GOT3 (cell line): Measurements from ENCODE around the gene CHST15.
"Not testable (repeated sequence)": the region's sequence is repeated elsewhere in the genome, so short reads cannot be mapped to it uniquely, and the experiment has no call there.

Source experiments
- DNase-seq: peaks from one replicate; lab custom pipeline; 2025; ENCODE audit warnings: mixed read lengths; lab: John Stamatoyannopoulos, UW

Gene CHST15

DNA sequence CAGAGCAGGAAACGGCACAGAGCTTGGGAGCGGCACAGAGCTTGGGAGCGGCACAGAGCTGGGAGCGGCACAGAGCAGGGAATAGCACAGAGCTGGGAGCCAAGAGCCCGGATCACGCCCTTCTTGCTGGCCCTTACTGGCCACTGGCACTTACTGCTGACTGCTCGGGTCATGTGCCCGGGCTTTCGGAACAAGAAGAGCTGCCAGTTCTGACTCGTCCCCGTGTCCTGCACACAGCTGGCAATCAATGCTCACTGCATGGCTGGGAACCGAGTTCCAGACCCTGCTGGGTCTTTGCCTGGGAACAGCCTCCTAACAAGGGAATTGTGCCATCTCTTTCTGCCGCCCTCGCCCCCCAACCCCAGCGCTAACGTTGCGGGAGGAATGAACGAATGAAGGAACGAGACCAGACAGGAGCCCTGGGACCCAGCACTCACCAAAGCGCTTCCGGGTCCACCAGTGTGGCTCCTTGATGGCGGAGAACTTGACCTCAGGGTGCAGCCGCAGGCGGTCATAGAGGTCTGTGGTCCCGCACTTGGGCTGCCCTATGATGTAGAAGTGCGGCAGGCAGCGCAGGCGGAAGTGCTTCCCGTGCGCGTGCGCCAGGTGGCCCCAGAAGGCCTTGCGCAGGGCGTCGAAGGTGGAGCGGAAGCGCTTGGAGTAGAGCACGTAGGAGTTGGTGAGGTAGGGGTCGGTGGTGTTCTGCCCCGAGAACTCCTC lies 49.1 kb downstream of the CHST15 start:
- DNase-seq = no peak

DNA sequence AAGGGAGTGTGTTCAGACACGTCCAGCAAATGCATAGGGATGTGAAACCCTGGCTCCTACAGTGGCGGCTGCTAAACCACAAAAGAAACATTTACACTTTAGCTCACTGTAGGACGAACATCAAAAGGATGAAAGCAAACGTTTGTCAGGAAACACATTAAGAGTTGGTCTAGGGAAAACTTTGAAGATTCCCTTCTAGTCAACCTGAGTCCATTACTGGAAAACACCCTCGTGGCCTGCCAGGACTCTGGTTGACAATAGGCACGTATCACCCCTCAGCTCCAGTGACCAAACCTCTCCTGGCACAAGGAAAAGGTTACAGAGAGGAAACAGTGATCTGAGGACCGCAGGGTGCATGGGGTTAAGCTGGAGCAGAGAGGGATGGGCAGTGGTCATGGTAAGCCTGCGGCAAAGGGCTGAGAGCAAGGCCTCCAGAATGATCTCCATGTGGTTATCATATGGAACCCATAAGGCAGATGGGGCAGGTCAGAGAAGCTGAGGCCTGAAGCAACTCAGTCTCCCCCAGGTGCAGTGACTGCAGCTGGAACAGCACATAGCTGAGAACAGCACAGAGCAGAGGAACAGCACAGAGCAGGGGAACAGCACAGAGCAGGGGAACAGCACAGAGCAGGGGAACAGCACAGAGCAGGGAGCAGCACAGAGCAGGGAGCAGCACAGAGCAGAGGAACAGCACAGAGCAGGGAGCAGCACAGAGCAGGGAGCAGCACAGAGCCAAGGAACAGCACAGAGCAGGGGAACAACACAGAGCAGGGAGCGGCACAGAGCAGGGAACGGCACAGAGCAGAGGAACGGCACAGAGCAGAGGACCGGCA lies 49.9 kb downstream of the CHST15 start:
- DNase-seq = no peak

DNA sequence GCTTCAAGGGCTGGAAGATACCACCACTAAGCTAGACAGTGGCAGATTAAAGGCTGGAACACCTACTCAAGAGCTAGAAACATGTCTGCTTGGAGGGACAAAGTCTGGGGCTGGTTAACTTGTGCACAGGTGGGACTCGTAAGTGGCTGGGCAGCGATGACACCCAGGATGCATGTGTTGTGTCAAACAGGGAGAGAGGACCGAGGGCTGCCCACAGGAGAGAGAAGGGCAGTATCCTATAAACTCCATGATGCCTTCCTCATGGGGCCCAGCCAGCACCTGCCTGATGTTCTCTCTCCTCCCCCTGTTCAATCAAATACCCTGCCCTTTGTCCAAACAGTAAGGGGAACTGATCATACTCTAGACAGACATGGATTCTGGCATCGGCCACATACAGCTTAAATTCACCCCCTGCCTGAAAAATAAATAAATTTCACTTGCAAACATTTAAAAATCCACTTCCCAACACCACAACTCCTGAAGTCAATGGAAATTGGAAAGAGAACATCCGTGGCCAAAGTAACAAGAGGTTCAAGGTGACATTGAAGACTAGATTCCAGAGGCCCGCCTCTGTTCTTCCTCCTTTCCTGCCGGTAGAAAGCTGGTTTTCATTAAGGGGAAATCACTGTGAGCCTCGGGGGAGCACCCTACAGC lies 50.6 kb downstream of the CHST15 start:
- no peak for DNase-seq

DNA sequence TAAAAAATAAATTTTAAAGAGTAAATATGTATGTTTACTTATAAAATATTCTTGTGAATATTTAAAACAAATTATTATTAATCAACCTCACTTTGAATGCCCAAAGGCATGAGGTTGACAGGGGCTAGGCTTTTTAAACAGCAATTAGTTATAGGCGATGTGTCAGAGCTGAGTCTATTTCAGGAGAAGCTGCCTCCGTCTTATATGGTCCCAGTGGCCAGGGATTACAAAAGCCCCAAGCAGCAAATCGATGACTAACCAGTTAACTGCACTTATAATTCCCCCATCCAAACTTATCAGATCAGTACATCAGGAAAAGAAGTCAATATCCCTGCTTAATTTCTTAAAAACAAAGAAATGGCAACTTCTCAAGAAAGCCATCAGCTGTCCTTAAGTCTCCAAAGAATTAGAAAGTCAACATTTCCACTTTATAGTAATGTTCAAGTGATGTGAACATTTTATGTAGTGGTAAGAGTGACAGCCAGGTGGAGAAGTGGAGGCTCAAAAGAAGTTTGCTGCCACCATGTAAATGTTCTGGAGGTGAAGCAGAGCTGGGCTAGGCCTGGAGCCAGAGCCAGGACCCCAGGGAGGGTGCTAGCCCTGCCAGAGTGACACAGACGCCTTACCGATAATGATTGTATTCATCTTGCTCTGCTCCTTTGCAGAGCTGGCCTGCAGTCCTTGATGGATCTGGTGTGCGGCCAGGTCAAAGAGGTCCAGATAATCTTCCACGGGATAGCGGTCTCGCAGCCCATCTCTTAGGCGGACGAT lies 51.5 kb downstream of the CHST15 start:
- no peak for DNase-seq

DNA sequence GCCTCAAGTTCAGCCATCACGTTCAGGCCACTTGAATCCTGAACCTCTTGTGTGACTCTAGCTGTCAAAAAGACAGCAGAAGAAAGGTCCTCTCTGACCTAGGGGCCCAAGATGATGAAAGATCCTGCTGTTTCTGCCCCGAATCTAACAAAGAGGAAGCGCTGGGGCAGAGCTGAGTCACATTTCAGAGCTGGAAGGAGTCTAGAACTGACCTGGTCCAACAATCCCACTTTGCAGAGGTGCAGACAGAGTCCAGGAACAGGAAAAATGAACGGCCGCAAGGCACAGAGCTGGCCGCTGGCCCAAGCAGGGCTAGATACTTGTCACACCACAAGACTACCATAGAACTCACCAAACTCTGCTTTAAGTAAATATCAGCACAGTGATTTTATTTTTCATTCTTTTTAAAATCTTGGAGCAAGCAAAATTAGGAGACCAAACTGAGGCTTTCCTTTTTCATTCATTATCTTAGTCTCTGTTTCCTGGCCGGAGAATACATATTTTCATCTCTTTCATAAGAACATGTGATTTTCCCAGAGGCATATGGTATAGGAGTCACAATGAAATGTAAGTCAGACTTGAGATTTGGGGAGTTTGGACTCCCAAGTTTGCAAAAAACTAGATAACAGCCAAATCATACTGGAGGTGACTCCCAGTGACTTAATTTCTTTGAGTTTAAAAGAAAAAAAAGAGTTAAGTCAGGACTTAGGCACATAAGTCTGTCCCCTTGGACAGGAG lies 52.8 kb downstream of the CHST15 start:
- no peak for DNase-seq

DNA sequence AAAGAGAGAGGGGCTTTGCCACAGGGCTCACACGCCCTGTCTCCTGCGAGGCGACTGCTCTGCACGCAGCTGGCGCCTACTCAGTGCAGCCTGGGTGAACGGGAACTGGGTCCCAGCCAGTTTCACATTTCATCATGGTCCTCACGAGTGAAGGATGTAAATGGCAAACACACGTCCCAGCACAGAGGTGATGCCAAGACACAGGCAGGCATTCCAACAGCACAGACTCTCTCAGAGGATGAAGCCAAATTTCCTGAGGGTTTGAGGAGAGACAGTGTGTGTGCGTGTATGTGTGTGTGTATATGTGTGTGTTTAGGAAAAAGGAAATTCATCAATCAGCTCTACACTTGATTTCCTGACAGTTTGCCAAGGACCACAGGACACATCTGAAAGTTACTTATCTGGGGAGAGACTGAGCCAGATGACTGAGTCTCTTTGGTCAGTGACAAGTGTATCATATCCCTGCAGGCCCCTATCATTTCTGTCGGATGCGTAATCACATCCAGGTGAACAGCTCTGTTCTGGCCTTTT lies 53.9 kb downstream of the CHST15 start:
- DNase-seq = no peak

DNA sequence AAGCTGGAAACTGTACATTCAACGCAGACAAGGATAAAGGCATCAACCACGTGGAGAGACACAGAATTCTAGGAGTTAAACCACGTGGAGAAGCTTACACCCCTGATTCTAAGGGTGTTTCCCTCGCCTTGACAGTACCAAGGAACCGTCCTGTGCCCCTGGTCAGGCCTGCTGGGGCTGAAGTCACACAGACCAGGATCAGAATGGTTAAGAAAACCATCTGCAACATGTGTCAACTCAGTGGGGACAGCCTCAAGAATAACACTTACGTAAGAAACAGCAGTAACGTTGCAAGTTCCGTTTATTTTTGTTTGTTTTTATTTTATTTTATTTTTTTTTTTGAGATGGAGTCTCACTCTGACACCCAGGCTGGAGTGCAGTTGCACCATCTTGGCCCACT lies 55.6 kb downstream of the CHST15 start:
- DNase-seq = no peak

DNA sequence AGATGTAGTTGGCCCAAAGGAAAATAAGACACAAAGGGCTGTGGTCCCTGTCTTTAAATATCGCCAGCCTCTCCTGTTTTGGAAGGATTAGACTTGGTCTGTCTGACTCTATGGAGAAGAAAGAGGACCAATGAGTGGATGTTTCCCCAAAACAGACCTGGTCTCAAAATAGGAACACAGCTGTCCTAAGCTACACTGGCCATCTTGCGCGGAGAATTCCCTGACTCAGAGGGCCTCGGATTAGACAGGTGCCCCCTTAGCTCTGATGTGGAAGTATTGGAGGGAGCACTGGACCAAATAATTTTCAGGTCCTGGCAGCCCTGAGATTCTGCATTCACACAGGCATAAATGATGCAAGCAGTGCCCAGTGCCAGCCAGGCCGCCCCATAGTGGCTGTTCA lies 56.1 kb downstream of the CHST15 start:
- DNase-seq = no peak

DNA sequence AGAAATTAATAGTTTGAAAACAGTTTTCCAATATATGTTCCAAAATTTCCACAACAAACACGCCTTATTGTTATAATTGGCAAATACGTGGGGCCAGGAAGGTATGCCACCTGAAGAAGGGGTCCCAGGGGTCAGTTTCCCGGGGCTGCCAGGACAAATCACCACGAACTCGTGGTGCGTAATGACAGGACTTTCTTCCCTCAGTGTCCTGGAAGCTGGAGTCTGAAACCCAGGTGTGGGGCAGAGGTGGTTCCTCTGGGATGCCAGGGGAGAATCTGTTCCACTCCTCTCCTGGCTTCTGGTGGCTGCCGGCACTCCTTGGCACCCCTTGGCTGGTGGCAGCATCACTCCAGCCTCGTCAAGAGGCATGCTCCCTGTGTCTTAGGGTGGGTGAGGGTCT lies 56.7 kb downstream of the CHST15 start:
- no peak for DNase-seq

DNA sequence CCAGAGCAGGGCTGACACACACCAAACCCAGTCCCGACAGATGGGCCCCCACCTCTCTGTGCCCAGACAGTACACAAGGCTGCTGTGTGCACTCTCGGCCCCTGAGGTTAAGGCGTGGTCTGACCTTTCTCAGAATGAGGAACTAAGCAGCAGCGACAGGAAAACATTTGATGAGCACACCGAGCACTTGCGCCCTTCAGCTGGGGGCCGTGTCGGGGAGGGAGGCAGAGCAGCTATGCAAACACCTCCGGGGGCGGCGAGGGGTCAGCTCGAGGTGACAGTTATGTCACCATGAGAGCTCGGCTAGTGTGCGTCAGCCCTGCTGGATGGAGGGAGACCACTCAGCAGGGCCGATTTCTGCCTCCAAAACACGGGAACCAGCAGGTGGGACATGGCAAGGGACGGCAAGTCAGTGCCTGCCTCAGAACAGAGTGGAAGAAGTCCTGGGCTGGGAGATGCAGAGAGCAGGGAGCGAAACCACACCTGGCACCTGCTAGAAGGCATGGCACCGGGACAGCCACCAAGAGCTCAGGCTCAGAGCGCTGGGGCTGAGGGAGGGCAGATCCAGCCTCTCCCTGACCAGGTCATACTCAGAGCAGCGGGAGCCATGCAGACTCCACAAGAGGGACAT lies 57.4 kb downstream of the CHST15 start:
- no peak for DNase-seq

DNA sequence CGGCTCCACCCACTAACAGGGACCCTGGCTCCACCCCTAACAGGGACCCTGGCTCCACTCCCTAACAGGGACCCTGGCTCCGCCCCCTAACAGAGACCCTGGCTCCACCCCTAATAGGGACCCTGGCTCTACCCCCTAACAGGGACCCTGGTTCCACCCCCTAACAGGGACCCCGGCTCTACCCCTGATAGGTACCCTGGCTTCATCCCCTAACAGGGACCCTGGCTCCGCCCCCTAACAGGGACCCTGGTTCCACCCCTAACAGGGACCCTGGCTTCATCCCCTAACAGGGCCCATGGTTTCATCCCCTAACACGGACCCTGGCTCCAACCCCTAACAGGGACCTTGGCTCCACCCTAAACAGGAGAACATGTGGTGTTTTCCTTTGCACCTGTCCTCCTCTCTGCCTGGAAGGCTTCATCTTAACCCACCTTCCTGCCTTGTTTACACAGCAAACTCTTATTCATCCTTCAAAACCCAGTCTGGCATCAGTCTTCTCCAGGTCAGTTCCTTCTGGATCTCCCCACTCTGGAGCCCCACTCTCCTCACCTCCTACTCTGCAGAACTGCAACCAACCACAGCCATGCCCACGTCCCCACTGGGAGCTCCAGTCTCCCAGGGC lies 58.0 kb downstream of the CHST15 start:
- no peak for DNase-seq

DNA sequence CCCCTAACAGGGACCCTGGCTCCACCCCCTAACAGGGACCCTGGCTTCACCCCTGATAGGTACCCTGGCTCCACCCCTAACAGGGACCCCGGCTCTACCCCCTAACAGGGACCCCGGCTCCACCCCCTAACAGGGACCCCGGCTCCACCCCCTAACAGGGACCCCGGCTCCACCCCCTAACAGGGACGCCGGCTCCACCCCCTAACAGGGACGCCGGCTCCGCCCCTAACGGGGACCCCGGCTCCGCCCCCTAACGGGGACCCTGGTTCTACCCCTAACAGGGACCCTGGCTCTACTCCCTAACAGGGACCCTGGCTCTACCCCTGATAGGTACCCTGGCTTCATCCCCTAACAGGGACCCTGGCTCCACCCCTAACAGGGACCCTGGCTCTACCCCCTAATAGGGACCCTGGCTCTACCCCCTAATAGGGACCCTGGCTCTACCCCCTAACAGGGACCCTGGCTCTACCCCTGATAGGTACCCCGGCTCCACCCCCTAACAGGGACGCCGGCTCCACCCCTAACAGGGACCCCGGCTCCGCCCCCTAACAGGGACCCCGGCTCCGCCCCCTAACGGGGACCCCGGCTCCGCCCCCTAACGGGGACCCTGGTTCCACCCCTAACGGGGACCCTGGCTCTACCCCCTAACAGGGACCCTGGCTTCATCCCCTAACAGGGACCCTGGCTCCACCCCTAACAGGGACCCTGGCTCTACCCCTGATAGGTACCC lies 58.7 kb downstream of the CHST15 start:
- DNase-seq = not testable (repeated sequence)

DNA sequence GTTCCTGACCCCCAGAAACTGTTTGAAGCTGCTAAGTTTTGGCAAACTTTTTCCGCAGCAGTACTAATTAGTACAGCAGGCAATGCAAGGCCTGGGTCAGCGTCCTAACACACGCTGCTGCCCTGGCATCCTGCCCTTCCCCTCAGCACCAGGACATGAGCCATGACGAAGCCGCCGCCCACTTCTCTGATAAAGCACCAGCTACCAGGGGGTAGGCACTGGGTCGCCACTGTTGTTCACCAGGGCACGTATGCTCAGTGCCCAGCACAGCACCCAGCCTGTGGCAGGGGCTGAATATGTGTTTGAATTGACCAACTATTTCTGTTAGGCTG lies 59.5 kb downstream of the CHST15 start:
- no peak for DNase-seq

DNA sequence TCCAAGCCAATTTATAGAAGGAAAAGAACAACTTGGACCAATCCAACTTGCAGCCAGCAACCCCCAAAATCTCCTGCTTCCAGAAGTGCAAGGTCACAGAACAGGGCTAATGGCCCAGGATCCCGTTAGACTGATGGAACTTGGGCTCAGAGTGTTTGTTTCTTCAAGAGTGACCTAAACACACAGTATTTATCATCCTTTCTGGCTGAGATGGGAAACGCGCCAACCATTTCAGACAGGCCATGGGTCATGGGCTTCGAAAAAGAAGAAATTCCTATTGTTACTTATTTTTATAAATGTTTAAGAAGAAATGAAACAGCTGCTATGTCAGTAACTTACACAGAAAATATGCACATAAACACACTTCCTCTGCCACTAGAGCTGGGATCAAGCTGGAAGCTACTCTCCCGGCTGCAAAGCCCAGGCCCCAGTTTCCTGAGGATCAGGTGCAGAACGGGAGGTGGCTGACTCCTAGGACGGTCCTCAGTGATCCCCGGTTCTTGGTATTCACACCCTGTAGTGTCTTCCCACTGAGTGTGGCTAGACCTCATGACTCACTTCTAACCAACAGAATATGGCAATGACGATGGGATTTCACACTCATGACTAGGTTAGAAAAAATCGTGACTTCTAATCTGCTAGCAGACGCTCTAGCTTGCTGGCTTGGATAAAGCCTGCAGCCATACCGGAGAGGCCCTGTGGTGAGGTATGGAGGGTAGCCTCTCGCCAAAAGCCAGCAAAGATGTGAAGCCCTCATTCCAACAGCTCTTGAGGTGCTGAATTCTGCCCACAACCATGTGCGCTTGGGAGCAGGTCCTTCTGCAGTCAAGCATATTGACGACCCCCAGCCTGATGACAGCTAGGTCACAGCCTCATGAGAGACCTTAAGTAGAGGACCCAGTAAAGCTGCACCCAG lies 60.2 kb downstream of the CHST15 start:
- no peak for DNase-seq

DNA sequence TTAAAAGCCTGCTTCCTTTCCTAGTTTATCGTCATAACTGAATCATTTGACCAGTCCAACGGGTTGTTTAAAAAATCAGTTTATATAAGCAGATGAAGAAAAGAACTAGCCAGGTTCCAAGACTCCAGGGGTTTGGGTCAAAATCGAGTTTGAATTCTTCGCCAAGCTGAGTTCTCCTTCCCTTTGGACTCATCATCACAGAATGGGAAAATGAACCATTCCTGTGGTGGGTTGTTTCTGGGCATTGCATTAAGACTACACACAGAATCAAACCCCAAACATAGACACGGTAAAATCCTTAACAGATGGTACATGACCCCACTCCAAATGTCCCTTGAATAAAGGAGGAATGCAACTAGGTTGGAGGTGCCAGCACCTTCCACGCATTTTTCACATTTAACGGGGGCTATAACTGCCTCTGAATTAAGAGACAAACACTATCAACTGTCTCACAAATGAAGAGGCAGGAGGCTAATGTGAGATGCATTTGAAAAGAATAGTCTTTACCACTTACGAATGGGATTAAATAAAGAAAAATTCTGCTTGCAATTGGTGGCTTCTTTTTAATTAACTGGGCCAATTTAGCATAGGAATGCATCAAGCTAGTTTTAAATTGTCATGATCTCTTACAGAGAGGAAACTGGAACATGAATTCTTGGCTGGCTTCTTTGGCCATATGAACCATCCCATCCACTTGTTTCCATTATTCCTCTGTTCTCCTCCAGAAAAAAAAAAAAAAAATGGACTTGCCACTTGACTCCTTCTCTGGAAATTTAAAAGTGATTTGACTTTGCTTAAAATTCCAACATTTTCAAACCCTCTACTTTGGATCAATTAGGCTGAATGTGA lies 61.1 kb downstream of the CHST15 start:
- DNase-seq = no peak

DNA sequence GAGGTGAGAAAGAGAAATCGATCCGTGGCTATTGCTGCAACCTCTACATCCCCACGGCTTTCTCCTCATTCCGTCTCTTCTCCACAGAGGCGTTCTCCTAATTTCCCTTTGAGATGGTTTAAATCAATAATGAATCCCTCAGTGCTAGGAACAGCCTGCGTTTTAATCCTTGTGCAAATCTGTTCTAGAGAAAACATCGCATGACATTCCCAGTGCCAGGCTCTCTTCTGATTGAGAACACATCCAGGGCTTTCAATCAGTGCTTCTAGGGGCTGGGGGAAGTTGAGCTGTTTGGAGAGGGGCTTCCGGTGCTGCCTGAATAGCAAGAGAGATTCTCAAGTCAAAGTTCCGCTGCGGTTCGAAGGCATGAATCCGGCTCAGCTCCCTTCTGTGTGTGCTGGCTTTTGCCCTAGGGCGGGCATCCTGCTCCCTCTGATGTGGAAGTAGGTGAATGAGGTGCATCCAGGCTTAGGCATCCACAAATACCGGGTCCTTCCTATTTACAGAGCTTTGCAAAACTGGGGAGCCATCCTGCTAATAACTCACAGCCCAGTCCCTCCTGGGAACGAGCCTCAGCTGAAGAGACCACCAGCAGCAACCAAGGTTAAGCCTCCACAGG lies 62.8 kb downstream of the CHST15 start:
- DNase-seq = no peak

DNA sequence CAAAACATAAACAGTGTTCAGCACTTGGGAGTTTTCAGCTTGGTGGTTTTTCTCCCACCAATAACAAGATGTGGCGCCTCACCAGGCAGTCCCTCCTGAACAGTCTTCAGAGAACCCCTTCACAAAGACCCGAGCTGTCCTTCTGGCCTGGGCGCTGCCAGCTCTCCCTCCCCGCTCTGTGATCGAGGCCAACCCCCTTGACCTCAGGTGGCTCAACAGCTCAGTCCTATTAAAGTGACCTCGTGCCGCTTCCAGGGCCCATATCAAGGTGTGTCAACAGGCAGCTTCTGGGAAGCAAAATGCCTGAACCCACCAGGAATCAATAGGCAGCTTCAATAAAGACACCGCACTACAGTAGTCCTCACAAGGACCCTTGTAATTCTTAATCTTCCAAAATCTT lies 63.3 kb downstream of the CHST15 start:
- no peak for DNase-seq
